ENCODE data around the gene KIDINS220. TPM values are rescaled to one million over a fixed set of nuclear protein-coding genes. Genes with fewer than 3 reads are reported as not detected.
A peak's percentile ranks its signal among the peaks of the same experiment; 100 is the strongest.

KIDINS220 gene
- total and polyA plus RNA-seq, 9 of the 15 experiments (the other 6 are each of a cell fraction or from before 2014, with no cell fraction given): 15.2 to 48.0 (median 34.4) TPM

DNA sequence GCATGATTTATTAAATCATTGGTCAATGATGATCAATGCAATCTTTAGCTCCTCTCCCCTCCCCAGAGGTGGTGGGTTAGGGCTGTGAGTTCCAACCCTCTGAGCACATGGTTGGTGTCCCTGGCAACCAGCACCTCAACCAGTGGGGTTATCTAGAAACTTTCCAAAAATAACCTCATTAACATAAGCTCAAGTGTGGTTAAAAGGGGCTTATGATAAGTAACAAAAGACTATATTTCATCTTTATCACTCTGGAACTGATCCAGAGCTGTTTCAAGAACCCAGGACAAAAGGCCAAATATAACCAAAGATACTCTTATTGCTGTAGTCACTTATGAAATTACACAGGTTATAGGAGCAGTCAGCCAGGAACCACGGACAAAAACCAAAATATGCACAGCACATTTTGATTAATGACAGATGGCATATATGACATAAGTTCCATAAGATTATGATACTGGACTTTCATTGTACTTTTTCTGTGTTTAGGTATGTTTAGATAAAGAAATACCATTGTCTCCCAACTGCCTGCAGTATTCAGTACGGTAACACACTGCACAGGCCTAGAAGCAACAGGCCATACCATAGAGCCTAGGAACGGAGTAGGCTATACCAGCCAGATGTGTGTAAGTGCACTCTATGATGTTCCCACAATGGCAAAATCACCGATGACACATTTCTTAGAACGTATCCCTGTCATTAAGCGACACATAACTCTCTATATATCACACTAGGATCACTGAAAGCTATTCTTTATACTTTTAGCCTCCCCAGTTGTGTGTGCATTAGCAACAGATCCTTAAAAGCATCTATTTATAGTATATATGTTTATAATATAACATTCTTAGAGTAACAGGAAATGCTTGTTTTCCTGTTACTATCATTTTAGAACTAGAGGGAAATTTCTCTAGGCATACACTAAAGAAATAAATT lies 31.9 kb downstream of the KIDINS220 start (continued):
- TF ChIP-seq, protein P1, sequence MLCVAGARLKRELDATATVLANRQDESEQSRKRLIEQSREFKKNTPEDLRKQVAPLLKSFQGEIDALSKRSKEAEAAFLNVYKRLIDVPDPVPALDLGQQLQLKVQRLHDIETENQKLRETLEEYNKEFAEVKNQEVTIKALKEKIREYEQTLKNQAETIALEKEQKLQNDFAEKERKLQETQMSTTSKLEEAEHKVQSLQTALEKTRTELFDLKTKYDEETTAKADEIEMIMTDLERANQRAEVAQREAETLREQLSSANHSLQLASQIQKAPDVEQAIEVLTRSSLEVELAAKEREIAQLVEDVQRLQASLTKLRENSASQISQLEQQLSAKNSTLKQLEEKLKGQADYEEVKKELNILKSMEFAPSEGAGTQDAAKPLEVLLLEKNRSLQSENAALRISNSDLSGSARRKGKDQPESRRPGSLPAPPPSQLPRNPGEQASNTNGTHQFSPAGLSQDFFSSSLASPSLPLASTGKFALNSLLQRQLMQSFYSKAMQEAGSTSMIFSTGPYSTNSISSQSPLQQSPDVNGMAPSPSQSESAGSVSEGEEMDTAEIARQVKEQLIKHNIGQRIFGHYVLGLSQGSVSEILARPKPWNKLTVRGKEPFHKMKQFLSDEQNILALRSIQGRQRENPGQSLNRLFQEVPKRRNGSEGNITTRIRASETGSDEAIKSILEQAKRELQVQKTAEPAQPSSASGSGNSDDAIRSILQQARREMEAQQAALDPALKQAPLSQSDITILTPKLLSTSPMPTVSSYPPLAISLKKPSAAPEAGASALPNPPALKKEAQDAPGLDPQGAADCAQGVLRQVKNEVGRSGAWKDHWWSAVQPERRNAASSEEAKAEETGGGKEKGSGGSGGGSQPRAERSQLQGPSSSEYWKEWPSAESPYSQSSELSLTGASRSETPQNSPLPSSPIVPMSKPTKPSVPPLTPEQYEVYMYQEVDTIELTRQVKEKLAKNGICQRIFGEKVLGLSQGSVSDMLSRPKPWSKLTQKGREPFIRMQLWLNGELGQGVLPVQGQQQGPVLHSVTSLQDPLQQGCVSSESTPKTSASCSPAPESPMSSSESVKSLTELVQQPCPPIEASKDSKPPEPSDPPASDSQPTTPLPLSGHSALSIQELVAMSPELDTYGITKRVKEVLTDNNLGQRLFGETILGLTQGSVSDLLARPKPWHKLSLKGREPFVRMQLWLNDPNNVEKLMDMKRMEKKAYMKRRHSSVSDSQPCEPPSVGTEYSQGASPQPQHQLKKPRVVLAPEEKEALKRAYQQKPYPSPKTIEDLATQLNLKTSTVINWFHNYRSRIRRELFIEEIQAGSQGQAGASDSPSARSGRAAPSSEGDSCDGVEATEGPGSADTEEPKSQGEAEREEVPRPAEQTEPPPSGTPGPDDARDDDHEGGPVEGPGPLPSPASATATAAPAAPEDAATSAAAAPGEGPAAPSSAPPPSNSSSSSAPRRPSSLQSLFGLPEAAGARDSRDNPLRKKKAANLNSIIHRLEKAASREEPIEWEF (CRISPR knock-in tag; IDR thresholded peaks at IDR 0.05): no peak
- TF ChIP-seq ERF (CRISPR knock-in tag; IDR thresholded peaks at IDR 0.05): no peak
- TF ChIP-seq, protein P2, sequence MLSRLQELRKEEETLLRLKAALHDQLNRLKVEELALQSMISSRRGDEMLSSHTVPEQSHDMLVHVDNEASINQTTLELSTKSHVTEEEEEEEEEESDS (CRISPR knock-in tag; IDR thresholded peaks at IDR 0.05): no peak
- no peak for TF ChIP-seq SRSF1 (IDR thresholded peaks at IDR 0.05; ENCODE audit: low read depth, low read length)
- TF ChIP-seq, protein P3, sequence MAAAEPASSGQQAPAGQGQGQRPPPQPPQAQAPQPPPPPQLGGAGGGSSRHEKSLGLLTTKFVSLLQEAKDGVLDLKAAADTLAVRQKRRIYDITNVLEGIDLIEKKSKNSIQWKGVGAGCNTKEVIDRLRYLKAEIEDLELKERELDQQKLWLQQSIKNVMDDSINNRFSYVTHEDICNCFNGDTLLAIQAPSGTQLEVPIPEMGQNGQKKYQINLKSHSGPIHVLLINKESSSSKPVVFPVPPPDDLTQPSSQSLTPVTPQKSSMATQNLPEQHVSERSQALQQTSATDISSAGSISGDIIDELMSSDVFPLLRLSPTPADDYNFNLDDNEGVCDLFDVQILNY (CRISPR knock-in tag; IDR thresholded peaks at IDR 0.05): no peak
- no peak for TF ChIP-seq RBM14 (IDR thresholded peaks at IDR 0.05; ENCODE audit: borderline replicate concordance, insufficient read depth, low read depth, low read length)
- no peak for TF ChIP-seq KDM5B (IDR thresholded peaks at IDR 0.05; ENCODE audit: insufficient replicate concordance, low read depth, low read length)
- peak; percentile 77 for TF ChIP-seq RFX1 (IDR thresholded peaks at IDR 0.05)
- no peak for TF ChIP-seq ZNF589 (CRISPR knock-in tag; IDR thresholded peaks at IDR 0.05; ENCODE audit: low read depth)
- peak; percentile 29; the same call in 1 of the 2 replicates for TF ChIP-seq NCOR1 (IDR thresholded peaks at IDR 0.05)
- no peak for TF ChIP-seq NFE2L1 (tag; IDR thresholded peaks at IDR 0.05; ENCODE audit: borderline replicate concordance, low read depth)
- no peak for TF ChIP-seq RFX5 (IDR thresholded peaks at IDR 0.05; ENCODE audit: low read depth, low read length)
- no peak for TF ChIP-seq HMG20A (CRISPR knock-in tag; conservative IDR thresholded peaks at IDR 0.05)
- TF ChIP-seq, protein P4, sequence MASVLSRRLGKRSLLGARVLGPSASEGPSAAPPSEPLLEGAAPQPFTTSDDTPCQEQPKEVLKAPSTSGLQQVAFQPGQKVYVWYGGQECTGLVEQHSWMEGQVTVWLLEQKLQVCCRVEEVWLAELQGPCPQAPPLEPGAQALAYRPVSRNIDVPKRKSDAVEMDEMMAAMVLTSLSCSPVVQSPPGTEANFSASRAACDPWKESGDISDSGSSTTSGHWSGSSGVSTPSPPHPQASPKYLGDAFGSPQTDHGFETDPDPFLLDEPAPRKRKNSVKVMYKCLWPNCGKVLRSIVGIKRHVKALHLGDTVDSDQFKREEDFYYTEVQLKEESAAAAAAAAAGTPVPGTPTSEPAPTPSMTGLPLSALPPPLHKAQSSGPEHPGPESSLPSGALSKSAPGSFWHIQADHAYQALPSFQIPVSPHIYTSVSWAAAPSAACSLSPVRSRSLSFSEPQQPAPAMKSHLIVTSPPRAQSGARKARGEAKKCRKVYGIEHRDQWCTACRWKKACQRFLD (CRISPR knock-in tag; IDR thresholded peaks at IDR 0.05): no peak
- TF ChIP-seq MYC (IDR thresholded peaks at IDR 0.05; ENCODE audit: low read depth, low read length): 0 out of 2 replicates have a peak, but pooled peaks have one; percentile 32
- TF ChIP-seq MYC (CRISPR knock-in tag; IDR thresholded peaks at IDR 0.05; ENCODE audit: borderline replicate concordance, low read depth): no peak
- TF ChIP-seq NCOA1 (IDR thresholded peaks at IDR 0.05; ENCODE audit: low read depth): no peak
- TF ChIP-seq GTF2A2 (tag; IDR thresholded peaks at IDR 0.05): no peak
- no peak for TF ChIP-seq ZNF780A (CRISPR knock-in tag; IDR thresholded peaks at IDR 0.05)
- no peak for TF ChIP-seq ZBTB1 (CRISPR knock-in tag; IDR thresholded peaks at IDR 0.05; ENCODE audit: borderline replicate concordance, low read depth)

Measured in K562 (cell line).